Embryonic facial prominence (tissue), 1 donor: ENCODE data around the gene DHTKD1.
A peak's percentile ranks its signal among the peaks of the same experiment; 100 is the strongest.

Experiments
- DNase-seq: peaks from one replicate; pipeline ENCODE4 v3.0.0-alpha.2; 2016; ENCODE audit errors: extremely low spot score

DHTKD1 gene, protein sequence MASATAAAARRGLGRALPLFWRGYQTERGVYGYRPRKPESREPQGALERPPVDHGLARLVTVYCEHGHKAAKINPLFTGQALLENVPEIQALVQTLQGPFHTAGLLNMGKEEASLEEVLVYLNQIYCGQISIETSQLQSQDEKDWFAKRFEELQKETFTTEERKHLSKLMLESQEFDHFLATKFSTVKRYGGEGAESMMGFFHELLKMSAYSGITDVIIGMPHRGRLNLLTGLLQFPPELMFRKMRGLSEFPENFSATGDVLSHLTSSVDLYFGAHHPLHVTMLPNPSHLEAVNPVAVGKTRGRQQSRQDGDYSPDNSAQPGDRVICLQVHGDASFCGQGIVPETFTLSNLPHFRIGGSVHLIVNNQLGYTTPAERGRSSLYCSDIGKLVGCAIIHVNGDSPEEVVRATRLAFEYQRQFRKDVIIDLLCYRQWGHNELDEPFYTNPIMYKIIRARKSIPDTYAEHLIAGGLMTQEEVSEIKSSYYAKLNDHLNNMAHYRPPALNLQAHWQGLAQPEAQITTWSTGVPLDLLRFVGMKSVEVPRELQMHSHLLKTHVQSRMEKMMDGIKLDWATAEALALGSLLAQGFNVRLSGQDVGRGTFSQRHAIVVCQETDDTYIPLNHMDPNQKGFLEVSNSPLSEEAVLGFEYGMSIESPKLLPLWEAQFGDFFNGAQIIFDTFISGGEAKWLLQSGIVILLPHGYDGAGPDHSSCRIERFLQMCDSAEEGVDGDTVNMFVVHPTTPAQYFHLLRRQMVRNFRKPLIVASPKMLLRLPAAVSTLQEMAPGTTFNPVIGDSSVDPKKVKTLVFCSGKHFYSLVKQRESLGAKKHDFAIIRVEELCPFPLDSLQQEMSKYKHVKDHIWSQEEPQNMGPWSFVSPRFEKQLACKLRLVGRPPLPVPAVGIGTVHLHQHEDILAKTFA

DNA sequence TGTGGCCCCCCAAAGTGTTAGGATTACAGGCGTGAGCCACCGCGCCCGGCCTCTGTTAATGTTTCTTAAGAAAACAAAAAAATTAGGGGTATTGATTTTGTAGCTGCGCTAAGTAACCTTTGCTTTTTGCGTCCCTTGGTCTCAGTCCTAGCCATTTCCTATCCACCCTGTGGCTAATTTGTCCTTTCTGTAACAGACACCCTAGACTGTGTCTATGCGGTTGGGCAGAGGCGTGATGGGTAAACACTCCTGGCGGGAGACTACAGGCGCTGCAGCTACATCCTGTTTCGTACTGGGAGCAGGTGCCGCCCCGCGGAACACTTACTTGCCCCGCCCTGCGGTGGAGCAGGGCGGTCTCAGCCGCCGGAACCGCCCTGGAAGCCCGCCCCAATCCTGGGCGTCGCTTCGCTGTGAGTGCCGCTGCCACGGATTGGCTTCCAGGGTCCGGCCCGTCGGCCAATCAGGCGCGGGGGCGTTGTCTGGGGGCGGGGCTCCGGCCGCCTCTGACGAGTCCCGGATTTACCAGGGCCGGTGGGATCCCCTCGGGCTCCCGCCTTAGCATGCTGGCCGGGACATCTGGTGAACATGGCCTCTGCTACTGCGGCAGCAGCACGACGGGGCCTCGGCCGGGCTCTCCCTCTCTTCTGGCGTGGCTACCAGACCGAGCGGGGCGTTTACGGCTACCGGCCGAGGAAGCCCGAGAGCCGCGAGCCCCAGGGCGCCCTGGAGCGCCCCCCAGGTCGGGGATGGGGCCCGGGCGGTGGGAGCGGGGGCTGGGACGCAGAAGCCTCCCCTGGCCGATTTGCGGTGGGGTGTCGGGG is at the start of gene DHTKD1:
DHTKD1 (plus strand) TSS at position 506 of the 821 bp plus-strand sequence; CDS start at position 586, 80 bp downstream.
- peak; percentile 86 for DNase-seq

GRCh38 chr10:12019283-12019971 is 49.3 kb upstream of the DHTKD1 start:
- DNase-seq: no peak

DNA sequence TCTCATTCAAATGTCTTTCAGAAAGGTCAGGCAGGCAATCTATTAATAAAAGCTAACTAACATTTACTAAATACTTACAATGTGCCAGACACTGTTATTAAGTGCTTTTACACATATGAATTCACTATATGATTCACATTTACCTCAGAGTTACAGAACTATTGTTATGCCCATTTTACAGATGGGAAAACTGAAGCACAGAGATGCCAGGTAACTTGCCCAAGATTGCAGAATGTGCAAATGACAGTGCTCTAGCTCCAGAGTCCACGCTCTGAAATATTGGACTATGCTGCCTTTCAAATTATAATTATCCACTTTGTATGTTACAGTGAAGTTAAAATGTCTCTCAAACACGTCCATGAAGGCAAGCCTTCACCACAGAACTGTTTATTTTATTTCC is 48.2 kb upstream of the DHTKD1 start:
- no peak for DNase-seq

DNA sequence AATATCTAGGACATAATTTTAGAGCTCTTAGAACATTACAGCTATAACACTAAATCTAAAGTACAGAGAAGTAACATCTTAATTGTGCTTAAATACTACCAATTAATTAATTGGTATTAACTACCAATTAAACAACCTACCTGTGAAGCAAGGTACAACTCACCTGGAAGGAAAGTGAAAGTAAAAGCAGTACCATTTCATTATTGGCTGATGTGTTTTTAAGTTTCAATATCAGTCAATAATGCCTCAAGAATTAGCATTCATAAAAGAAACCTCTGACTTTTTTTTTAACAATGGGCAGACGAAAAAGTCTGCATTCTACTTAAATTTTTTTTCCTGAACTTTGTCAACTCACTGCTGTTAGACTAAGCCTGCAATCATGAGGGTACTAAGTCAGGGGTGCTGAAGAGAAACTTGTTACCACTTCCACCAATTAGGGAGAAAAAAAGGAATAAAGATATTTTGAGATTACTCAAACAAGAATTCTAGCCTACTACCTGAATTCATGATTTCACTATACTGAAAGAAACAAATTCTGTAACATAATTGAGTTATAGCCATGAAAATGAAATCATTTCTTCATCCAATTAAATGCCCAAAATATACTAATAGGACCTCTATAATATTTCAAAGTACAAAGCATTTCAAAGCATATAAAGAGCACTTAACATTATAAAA is 46.0 kb upstream of the DHTKD1 start:
- no peak for DNase-seq

GRCh38 chr10:12025591-12025990 is 43.2 kb upstream of the DHTKD1 start:
- DNase-seq: no peak

- DNase-seq: no peak
These were observed 41.2 kb upstream of the DHTKD1 start for GRCh38 chr10:12027539-12027938.

- no peak for DNase-seq
These were observed 37.4 kb upstream of the DHTKD1 start for GRCh38 chr10:12031404-12031803.

GRCh38 chr10:12036073-12036655 is 32.6 kb upstream of the DHTKD1 start:
- DNase-seq: no peak

GRCh38 chr10:12041766-12042408 is 26.9 kb upstream of the DHTKD1 start:
- no peak for DNase-seq

DNA sequence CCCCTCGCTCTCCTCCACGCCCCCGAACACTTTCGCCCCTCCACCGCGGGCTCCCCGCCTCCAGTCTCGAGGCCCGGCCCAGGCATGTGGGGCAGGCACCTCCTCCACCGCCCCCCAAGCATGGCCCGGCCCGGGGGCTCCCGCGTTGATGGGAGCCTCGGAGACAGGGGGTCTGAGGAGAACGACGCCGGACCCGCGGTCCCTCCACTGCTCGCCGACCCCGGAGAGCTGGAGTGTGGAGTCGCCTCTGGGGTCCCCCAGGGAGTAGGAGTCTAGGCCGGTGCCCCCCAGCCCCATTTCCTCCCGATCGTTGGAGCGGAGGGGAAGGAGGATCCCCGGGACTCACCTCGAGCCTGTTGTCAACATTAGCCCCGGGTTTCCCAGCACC is 26.4 kb upstream of the DHTKD1 start:
- peak; percentile 25 for DNase-seq

DNA sequence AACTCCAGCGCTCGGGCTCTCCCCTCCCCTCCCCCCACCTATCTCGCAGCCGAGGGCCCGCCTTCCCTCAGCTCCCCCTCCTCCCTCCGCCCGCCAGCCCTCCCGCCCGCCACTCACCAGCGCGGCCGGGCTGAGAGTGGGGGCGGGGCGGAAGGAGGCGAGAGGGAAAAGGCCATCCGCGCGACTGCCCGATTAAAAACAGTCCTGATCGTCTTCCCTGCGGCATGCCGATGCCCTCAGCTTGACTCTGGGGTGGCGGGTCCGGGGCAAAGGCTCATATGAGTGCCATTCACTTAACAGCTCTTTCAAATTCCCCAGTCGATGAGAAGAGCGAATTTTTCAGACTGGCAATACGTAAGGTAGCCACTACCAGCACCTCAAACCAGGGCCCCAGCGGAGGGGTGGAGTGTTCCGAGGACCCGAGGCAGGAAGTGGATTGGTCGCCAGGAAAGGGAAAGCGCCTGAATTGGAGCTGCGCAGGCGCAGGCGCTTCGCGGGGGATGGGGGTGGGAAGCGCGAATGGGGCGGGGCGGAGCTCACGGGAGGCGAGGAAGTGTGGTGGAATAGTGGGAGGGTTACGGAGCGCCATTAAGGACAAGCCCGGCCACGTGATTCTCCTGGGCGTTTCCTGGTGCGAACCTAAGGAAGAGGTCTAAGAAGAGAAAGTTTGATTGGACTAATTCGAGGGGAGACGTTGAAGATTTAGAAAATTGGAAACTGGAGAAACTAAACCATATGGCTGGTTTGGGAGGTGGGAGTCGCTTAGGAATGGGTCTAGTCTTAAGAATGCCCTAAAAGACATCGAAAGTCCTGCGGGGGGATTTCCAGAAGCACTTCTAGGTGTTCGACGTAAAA is 25.7 kb upstream of the DHTKD1 start, which contains the start of gene UPF2:
UPF2 (minus strand) TSS at position 13 of the 855 bp plus-strand sequence. CDS start 7,386 bp downstream, outside the sequence.
- DNase-seq: peak; percentile 98

DNA sequence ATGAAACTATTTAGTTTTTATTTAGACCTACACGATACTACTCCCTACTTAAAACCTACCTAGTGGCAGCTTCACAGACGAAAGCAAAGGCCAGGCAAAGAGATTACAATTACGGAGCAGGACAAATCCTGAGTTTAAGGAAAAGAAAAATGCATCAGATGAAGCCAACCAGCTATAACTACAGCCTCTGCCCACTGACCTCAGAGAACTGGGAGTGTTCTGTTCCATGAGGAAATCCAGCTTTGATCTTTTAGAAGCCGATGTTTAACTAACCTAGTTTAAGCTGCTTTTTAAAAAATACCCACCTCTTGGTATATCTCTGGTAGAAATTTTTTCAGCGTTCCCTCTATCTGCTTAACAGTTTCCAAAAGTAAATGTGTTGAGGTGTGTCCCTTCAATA is 23.2 kb upstream of the DHTKD1 start:
- no peak for DNase-seq

DNA sequence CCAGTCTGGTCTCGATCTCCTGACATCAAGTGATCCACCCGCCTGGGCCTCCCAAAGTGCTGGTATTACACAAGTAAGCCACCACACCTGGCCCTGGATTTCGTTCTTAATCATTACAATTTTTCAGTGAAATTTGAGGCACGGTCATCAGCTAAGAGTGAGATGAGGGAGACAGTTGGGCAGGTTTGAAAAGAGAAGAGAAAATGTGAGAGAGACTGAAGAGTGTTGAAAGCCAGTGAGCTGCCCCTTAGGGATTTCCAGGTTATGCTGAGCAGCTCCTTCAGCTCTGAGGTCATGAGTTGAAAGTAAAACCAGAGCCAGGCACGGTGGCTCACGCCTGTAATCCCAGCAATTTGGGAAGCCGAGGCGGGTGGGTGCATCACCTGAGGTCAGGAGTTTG is 20.2 kb upstream of the DHTKD1 start:
- DNase-seq: no peak

DNA sequence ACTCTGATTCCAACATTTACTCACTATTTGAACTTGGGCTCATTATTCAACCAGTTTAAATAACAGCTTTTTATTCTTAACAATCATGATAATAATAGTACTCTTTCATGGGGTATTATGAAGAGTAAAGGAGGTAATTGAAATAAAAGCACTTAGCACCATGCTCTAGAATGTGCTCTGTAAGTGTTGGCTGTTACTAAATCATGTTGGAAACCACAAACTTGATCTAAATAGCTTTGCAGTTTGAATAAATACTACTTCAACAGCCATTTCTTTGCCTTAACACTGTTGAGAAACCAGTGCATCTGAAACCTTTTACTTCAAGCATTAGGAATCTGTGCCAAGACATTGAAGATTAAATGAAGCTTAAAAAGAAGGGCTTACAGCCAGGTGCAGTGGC is 18.2 kb upstream of the DHTKD1 start:
- DNase-seq: no peak

- DNase-seq: no peak
These were observed 17.5 kb upstream of the DHTKD1 start for GRCh38 chr10:12051241-12051640.

DNA sequence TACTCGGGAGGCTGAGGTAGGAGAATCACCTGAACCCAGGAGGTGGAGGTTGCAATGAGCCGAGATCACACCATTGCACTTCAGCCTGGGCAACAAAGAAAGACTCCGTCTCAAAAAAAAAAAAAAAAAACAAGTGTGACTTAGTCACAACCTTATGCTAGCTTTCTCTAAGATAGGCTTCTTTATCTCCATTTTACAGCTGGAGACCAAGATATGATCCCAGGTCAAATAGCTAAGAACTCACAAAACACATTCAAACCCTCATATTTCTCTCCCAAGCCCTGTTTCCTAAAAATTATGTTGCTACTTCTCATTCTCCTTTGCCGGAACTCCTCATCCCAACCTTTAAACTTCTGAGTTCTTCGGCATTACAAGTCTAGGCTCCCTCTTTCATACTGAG is 13.0 kb upstream of the DHTKD1 start:
- no peak for DNase-seq

GRCh38 chr10:12056748-12057147 is 12.0 kb upstream of the DHTKD1 start:
- DNase-seq: no peak

GRCh38 chr10:12061124-12061523 is 7.6 kb upstream of the DHTKD1 start:
- no peak for DNase-seq
